HG02943 (cell line): ENCODE measurements around the gene RAD51.
"Not testable (repeated sequence)": the region's sequence is repeated elsewhere in the genome, so short reads cannot be mapped to it uniquely, and the experiment has no call there.

Experiments used
- ATAC-seq: cut with Tn5 transposase; IDR thresholded peaks from one replicate; pipeline ENCODE4 v1.9.1; 2021; ENCODE audit warnings: mild to moderate bottlenecking, low read depth, moderate library complexity; ENCODE audit not compliant: unreplicated experiment

The RAD51 gene

GRCh38 chr15:40694688-40695468 is at the start of gene RAD51:
Gene RAD51 (plus strand): TSS chr15:40695174. CDS start chr15:40698759, 3,585 bp downstream.
- peak; percentile 83 for ATAC-seq

GRCh38 chr15:40647523-40647922 is 47.5 kb upstream of the RAD51 start:
- ATAC-seq = no peak

DNA sequence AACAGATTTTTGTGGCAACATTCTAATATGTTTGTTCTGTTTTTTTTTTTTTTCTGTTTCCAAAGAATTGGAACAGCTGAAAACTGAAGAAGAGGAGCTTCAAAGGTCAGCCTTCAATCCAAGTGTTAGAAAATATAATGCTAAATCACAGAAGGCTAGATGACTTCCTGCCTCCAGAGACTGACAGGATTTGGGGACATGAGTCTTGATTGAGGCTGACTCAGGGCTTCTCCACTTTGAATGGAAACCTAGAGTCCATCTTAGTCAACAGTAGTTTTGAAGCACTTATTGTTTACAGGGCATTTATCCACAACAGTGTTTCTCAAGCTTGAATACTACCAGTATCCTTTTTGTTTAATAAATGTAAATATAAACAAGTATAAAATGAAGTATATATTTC is 44.5 kb upstream of the RAD51 start:
- ATAC-seq = no peak

DNA sequence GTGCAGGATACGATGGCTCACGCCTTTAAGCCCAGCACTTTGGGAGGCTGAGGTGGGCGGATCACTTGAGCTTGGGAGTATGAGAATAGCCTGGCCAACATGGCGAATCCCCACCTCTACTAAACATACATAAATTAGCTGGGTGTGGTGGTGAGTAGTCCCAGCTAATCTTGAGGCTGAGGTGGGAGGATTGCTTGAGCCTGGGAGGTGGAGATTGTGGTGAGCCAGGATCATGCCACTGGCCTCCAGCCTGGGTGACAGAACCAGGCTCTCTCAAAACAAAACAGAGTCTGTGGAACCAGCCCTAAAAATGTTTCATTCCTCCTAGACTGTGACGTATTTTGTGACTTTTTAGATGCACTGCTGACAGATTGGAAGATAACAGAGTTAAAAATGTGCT is 34.3 kb upstream of the RAD51 start:
- ATAC-seq = no peak

GRCh38 chr15:40664909-40665308 is 30.1 kb upstream of the RAD51 start:
- ATAC-seq = no peak

DNA sequence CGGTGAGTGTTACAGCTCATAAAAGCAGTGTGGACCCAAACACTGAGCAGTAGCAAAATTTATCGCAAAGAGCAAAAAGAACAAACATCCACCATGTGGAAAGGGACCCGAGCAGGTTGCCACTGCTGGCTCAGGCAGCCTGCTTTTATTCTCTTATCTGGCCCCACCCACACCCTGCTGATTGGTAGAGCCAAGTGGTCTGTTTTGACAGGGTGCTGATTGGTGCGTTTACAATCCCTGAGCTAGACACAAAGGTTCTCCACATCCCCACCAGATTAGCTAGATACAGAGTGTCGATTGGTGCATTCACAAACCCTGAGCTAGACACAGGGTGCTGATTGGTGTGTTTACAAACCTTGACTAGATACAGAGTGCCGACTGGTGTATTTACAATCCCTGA is 18.7 kb upstream of the RAD51 start:
- ATAC-seq = not testable (repeated sequence)

GRCh38 chr15:40676906-40677305 is 18.1 kb upstream of the RAD51 start:
- ATAC-seq = not testable (repeated sequence)

DNA sequence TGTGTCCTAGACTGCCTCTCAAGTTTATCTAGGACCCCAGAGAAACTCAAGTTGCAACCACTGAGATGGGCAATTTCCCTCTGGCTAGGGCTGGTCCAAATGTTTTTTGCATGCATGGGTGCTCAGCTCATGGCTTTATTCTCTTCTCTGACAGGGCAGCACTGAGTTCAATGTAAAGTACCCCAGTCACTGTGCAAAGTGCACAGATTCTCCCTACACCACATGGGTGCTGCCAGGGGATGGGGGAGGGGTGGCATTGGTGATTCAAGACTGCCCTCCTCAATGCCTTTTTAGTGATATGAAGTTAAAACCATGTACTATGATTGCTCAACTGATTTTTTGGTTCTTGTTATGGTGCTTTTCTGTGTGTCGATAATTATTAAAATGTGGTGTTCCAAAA is 14.8 kb upstream of the RAD51 start:
- no peak for ATAC-seq

- ATAC-seq = not testable (repeated sequence)
Observed at GRCh38 chr15:40680959-40681358, 14.0 kb upstream of the RAD51 start.

DNA sequence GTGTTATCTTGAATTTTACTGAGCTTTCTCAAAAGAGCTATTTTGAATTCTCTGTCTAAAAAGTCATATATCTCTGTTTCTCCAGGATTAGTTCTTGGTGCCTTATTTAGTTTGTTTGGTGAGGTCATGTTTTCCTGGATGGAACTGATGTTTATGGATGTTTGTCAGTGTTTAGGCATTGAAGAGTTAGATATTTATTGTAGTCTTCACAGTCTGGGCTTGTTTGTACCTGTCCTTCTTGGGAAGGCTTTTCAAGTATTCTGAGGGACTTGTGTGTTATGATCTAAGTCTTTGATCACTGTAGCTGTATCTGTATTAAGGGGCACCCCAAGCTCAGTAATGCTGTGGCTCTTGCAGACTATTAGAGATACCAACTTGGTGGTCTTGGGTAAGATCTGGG is 10.6 kb upstream of the RAD51 start:
- ATAC-seq = no peak

- no peak for ATAC-seq
Observed at GRCh38 chr15:40685376-40685775, 9.6 kb upstream of the RAD51 start.

GRCh38 chr15:40688932-40689799 is 5.8 kb upstream of the RAD51 start:
- no peak for ATAC-seq

GRCh38 chr15:40691737-40692136 is 3.2 kb upstream of the RAD51 start:
- ATAC-seq = no peak

- ATAC-seq = no peak
Observed at GRCh38 chr15:40693904-40694687, 878 bp upstream of the RAD51 start.

DNA sequence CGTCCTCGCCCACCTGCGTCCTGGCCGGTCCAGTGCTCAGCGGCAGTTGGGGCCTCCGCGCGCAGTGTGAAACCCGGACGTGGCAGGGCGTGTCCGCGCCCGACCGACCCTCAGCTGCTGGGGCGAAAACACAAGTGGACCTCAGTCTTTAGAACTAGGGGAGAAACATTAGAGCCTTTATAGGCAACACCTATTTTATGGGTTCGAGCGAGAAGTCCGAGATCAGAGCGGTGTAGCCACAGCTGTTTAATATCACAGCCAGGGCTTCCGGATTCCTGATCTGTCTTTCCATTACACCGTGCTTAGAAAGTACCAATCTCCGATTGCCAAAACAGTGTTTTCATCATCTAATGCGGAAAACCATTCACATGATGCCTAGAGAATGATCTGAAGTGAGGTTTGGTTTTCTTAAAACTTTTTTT is 506 bp downstream of the RAD51 start:
- peak; percentile 20 for ATAC-seq

DNA sequence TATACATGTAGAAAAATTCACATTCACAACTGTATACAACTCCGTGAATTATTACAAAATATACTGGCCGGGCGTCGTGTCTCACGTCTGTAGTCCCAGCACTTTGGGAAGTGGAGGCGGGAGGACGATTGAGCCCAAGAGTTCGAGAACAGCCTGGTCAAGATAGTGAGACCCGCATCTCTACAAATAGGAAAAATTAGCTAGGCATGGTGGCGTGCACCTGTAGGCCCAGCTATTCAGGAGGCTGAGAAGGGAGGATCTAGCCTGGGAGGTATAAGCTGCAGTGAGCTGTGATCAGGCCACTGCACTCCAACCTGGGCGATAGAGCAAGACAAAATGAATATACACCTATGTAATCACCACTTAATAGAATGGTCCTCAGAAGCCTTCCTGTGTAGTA is 1.3 kb downstream of the RAD51 start:
- ATAC-seq = no peak

DNA sequence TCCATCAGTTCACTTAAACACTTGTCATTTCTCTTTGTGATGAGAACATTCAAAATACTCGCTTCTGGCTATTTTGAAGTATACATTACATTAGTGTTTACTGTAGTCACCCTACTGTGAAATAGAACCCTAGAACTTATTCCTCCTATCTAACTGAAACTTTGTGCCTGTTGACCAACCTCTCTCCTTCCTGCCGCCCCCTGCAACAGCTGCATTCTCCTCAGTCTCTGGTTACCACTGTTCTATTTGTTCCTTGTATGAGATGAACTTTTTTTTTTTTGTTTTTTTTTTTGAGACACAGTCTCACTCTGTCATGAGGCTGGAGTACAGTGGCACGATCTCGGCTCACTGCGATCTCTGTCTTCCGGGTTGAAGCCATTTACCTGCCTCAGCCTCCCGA is 2.9 kb downstream of the RAD51 start:
- ATAC-seq = no peak

GRCh38 chr15:40702077-40702476 is 7.1 kb downstream of the RAD51 start:
- no peak for ATAC-seq

DNA sequence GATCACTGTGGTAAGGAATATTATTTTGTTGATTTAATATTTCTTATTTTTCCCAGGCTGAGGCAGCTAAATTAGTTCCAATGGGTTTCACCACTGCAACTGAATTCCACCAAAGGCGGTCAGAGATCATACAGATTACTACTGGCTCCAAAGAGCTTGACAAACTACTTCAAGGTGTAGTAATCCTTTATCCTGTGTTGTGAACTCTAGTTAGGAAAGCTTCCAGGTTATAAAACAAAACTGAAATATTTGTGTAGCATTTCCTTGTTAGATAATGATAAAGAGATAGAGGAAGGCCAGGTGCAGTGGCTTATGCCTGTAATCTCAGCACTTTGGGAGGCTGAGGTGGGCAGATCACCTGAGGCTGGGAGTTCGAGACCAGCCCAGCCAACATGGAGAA is 11.1 kb downstream of the RAD51 start:
- no peak for ATAC-seq

DNA sequence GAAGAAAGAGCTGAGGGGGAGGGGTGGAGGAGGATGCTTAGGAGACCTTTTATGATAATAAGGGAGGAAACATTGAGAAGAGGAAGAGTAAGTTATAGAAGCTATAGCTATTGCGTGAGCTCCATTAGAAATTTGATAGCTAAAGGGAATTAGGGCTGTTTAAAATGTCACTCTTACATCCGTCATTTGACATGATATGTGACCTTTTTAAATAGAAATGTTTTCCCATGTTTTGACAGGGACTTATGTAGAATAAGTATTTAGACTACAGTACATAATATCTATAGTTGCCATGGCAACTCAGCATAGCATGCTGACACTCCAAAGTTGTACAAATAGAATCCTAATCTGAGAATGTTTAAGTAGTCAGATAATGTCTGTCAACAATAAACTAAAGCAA is 19.2 kb downstream of the RAD51 start:
- ATAC-seq = no peak

DNA sequence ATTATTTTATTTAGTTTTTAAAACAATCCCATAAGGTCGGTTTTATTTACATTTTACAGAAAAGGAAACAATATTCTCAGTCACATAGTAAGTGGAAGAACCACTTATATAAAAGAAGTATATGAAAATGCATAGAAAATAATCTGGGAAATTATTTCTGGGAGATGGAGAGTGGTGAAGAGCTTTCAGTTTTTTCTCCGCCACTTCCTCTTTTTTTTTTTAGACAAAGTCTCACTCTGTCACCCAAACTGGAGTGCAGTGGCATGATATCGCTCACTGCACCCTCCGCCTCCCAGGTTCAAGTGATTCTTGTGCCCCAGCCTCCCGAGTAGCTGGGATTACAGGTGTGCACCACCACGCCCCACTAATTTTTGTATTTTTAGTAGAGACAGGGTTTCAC is 21.2 kb downstream of the RAD51 start:
- ATAC-seq = no peak
